Measurements from ENCODE around the gene KIF26B.

The KIF26B gene

GRCh38 chr1:245599371-245600174 lies 444.8 kb downstream of the KIF26B start:
- TF ChIP-seq CTCF (IDR thresholded peaks at IDR 0.05; ENCODE audit: control insufficient read depth, extremely low read depth, insufficient read depth): no peak
- no peak overlapping the region for H3K4me3 ChIP-seq (ENCODE audit: low read depth, low read length)
- no peak for DNase-seq (ENCODE audit: low read depth)

- no peak overlapping the region for H3K4me3 ChIP-seq (ENCODE audit: low read depth, low read length)
- TF ChIP-seq CTCF (IDR thresholded peaks at IDR 0.05; ENCODE audit: control insufficient read depth, extremely low read depth, insufficient read depth): no peak
- no peak for DNase-seq (ENCODE audit: low read depth)
Measured at GRCh38 chr1:245600658-245601057, 445.9 kb downstream of the KIF26B start.

GRCh38 chr1:245603311-245603865 lies 448.6 kb downstream of the KIF26B start:
- no peak for TF ChIP-seq CTCF (IDR thresholded peaks at IDR 0.05; ENCODE audit: control insufficient read depth, extremely low read depth, insufficient read depth)
- H3K4me3 ChIP-seq (ENCODE audit: low read depth, low read length): no peak overlapping the region
- DNase-seq (ENCODE audit: low read depth): no peak

GRCh38 chr1:245604979-245605378 lies 450.2 kb downstream of the KIF26B start:
- DNase-seq (ENCODE audit: low read depth): no peak
- H3K4me3 ChIP-seq (ENCODE audit: low read depth, low read length): no peak overlapping the region
- no peak for TF ChIP-seq CTCF (IDR thresholded peaks at IDR 0.05; ENCODE audit: control insufficient read depth, extremely low read depth, insufficient read depth)

GRCh38 chr1:245605480-245606156 lies 450.8 kb downstream of the KIF26B start:
- no peak for TF ChIP-seq CTCF (IDR thresholded peaks at IDR 0.05; ENCODE audit: control insufficient read depth, extremely low read depth, insufficient read depth)
- DNase-seq (ENCODE audit: low read depth): no peak
- H3K4me3 ChIP-seq (ENCODE audit: low read depth, low read length): no peak overlapping the region

- DNase-seq (ENCODE audit: low read depth): no peak
- H3K4me3 ChIP-seq (ENCODE audit: low read depth, low read length): no peak overlapping the region
- TF ChIP-seq CTCF (IDR thresholded peaks at IDR 0.05; ENCODE audit: control insufficient read depth, extremely low read depth, insufficient read depth): no peak
Measured at GRCh38 chr1:245606157-245606725, 451.5 kb downstream of the KIF26B start.

Data from LNCaP clone FGC (cell line).